Liver (tissue), 9 donors: ENCODE measurements around the gene WDR20. TPM values are rescaled to one million over a fixed set of nuclear protein-coding genes. Genes with fewer than 3 reads are reported as not detected.
A peak's percentile ranks its signal among the peaks of the same experiment; 100 is the strongest.

Experiments used
- DNase-seq: peaks from one replicate; pipeline ENCODE4 v3.0.0-alpha.2; 2017; ENCODE audit warnings: low spot score
- H3K27ac ChIP-seq, 2 donors: one replicate each; pipeline ENCODE4 v1.7.0; 2013; ENCODE audit warnings: inconsistent platforms in 2 of 2, low read length in 2 of 2, control low read depth in 1 of 2, low read depth in 1 of 2, mild to moderate bottlenecking in 1 of 2
- H3K27me3 ChIP-seq, 4 donors: one replicate each; pipeline versions ENCODE4 v1.6.1 to v1.7.0; 2013; ENCODE audit warnings: low read length in 3 of 4, inconsistent platforms in 1 of 4, mild to moderate bottlenecking in 1 of 4, moderate library complexity in 1 of 4; ENCODE audit not compliant: control insufficient read depth in 4 of 4, insufficient read depth in 4 of 4
- H3K36me3 ChIP-seq, 4 donors: one replicate each; pipeline versions ENCODE4 v1.6.1 to v1.7.0; 2013; ENCODE audit warnings: low read length in 3 of 4, mild to moderate bottlenecking in 3 of 4, low read depth in 1 of 4, moderate library complexity in 1 of 4; ENCODE audit not compliant: control insufficient read depth in 4 of 4, insufficient read depth in 3 of 4
- H3K4me1 ChIP-seq, 4 donors: one replicate each; pipeline versions ENCODE4 v1.6.1 to v1.7.0; 2013; ENCODE audit warnings: low read length in 3 of 4, mild to moderate bottlenecking in 3 of 4, moderate library complexity in 1 of 4; ENCODE audit not compliant: control insufficient read depth in 4 of 4, insufficient read depth in 4 of 4
- H3K4me3 ChIP-seq, 3 donors: one replicate each; pipeline versions ENCODE4 v1.6.1 to v1.7.0; 2013; ENCODE audit warnings: low read length in 3 of 3, control low read depth in 1 of 3, low read depth in 1 of 3, mild to moderate bottlenecking in 1 of 3
- H3K9ac ChIP-seq, 2 donors: one replicate each; pipeline ENCODE4 v1.7.0; 2013; ENCODE audit warnings: low read length in 2 of 2, mild to moderate bottlenecking in 2 of 2, moderate library complexity in 2 of 2, control low read depth in 1 of 2, low read depth in 1 of 2
- H3K9me3 ChIP-seq, 4 donors: one replicate each; pipeline versions ENCODE4 v1.6.1 to v1.7.0; 2013; ENCODE audit warnings: low read length in 3 of 4; ENCODE audit not compliant: control insufficient read depth in 4 of 4
- FOXA1 ChIP-seq: IDR thresholded peaks from 2 replicates; pipeline ENCODE4 v1.6.1; 2016; ENCODE audit warnings: antibody characterized with exemption
- NR2F2 ChIP-seq: IDR thresholded peaks from 2 replicates; pipeline ENCODE4 v1.6.1; 2016; ENCODE audit warnings: antibody characterized with exemption
- RAD21 ChIP-seq, 2 donors: IDR thresholded peaks; 2 replicates each; pipeline ENCODE4 v1.6.1; 2016; ENCODE audit warnings: antibody characterized with exemption in 2 of 2, mild to moderate bottlenecking in 2 of 2
- TAF1 ChIP-seq: conservative IDR thresholded peaks from 2 replicates; pipeline ENCODE4 v1.6.1; 2016; ENCODE audit warnings: antibody characterized with exemption, mild to moderate bottlenecking
- YY1 ChIP-seq: IDR thresholded peaks from 2 replicates; pipeline ENCODE4 v1.6.1; 2016; ENCODE audit warnings: antibody characterized with exemption, mild to moderate bottlenecking
- WGBS: extraction: QIAGEN DNeasy Blood & Tissue Kit; methylation state at CpG from one replicate; pipeline ENCODE4 v1.1.7; 2013; 5-methylcytosine and 5-hydroxymethylcytosine counted together
- polyA plus RNA-seq, 2 donors: library from polyadenylated mRNA; stranded (reverse) in 1 of 2; unstranded in 1 of 2; fragments of 200-250 nt in 1 of 2; fragments of >200 nt in 1 of 2; fragmentation: Nextera tagmentation in 1 of 2; extraction: Ambion mirVana in 1 of 2; gene quantifications; one replicate each; pipeline versions ENCODE4 v1.2.1 to v1.2.3, GENCODE V29; 2013 to 2015
- total RNA-seq, 2 donors: library from RNA; depleted of rRNA; stranded (reverse); fragments of >200 nt; gene quantifications; one replicate each; pipeline ENCODE4 v1.2.3, GENCODE V29; 2014
- TF ChIP-seq, protein P1 (sequence below): IDR thresholded peaks from 2 replicates; pipeline ENCODE4 v1.6.1; 2016; ENCODE audit warnings: antibody characterized with exemption, mild to moderate bottlenecking
- TF ChIP-seq, protein P2 (sequence below): fragments of 150-350 bp; IDR thresholded peaks from 2 replicates; pipeline ENCODE4 v1.5.1; 2017; ENCODE audit warnings: improper control_type of control experiment, low read depth, low read length; ENCODE audit not compliant: missing input control
- TF ChIP-seq, protein P3 (sequence below): IDR thresholded peaks from 2 replicates; pipeline ENCODE4 v1.6.1; 2016; ENCODE audit warnings: antibody characterized with exemption
- TF ChIP-seq, protein P4 (sequence below): IDR thresholded peaks from 2 replicates; pipeline ENCODE4 v1.6.1; 2016; ENCODE audit warnings: antibody characterized with exemption
- donor health status: healthy.
- donor health status: healthy.
- donor health status: healthy.
- donor health status: healthy.
- donor health status: healthy.

WDR20 gene
- total and polyA plus RNA-seq, 4 donors = 6.5 to 18.5 (median 11.0) TPM

DNA sequence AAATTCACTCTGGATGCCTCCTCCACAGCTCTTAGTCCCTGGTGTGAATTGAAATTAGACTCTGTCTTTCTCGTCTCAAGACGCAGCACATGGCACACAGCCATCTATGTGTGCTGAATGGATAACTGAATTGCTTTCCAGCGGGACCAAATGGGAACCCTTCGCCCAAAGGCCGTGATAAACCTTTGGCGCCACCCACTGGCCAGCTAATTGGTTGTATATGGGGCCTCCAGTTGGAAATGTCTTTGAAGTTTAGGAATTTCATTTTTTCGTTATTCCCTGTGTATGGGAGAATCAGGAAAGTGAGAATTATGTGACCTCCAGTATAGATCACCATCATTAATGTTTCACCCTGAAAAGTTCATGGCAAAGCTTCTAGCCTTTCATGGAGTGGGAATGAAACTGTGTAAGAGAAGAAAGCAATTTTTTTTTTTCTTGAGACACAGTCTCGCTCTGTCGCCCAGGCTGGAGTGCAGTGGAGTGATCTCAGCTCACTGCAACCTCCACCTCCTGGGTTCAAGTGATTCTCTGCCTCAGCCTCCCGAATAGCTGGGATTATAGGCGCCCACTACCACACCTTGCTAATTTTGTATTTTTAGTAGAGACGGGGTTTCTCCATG, 43.0 kb upstream of the WDR20 start:
- H3K27me3 ChIP-seq = no peaks in the 10 kb centered on the region
- no peak overlapping the region for H3K27ac ChIP-seq
- TF ChIP-seq FOXA1 (no peak), RAD21 (IDR thresholded peaks at IDR 0.05) (peak; percentile 97 to 98), YY1 (no peak)
- TF ChIP-seq, protein P1, sequence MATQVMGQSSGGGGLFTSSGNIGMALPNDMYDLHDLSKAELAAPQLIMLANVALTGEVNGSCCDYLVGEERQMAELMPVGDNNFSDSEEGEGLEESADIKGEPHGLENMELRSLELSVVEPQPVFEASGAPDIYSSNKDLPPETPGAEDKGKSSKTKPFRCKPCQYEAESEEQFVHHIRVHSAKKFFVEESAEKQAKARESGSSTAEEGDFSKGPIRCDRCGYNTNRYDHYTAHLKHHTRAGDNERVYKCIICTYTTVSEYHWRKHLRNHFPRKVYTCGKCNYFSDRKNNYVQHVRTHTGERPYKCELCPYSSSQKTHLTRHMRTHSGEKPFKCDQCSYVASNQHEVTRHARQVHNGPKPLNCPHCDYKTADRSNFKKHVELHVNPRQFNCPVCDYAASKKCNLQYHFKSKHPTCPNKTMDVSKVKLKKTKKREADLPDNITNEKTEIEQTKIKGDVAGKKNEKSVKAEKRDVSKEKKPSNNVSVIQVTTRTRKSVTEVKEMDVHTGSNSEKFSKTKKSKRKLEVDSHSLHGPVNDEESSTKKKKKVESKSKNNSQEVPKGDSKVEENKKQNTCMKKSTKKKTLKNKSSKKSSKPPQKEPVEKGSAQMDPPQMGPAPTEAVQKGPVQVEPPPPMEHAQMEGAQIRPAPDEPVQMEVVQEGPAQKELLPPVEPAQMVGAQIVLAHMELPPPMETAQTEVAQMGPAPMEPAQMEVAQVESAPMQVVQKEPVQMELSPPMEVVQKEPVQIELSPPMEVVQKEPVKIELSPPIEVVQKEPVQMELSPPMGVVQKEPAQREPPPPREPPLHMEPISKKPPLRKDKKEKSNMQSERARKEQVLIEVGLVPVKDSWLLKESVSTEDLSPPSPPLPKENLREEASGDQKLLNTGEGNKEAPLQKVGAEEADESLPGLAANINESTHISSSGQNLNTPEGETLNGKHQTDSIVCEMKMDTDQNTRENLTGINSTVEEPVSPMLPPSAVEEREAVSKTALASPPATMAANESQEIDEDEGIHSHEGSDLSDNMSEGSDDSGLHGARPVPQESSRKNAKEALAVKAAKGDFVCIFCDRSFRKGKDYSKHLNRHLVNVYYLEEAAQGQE = peak; percentile 19
- TF ChIP-seq, protein P2, sequence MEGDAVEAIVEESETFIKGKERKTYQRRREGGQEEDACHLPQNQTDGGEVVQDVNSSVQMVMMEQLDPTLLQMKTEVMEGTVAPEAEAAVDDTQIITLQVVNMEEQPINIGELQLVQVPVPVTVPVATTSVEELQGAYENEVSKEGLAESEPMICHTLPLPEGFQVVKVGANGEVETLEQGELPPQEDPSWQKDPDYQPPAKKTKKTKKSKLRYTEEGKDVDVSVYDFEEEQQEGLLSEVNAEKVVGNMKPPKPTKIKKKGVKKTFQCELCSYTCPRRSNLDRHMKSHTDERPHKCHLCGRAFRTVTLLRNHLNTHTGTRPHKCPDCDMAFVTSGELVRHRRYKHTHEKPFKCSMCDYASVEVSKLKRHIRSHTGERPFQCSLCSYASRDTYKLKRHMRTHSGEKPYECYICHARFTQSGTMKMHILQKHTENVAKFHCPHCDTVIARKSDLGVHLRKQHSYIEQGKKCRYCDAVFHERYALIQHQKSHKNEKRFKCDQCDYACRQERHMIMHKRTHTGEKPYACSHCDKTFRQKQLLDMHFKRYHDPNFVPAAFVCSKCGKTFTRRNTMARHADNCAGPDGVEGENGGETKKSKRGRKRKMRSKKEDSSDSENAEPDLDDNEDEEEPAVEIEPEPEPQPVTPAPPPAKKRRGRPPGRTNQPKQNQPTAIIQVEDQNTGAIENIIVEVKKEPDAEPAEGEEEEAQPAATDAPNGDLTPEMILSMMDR = peak; percentile 84
- peaks cover 0 to 6% (median 3%) of the 10 kb centered on the region in 4 donors for H3K4me1 ChIP-seq
- no peak overlapping the region for H3K4me3 ChIP-seq
- H3K36me3 ChIP-seq = no peaks in the 10 kb centered on the region
- WGBS = 35% methylated on average over 12 of the region's 12 CpGs
- DNase-seq = peak; percentile 87
- H3K9me3 ChIP-seq = no peaks in the 10 kb centered on the region
- H3K9ac ChIP-seq = no peak overlapping the region

DNA sequence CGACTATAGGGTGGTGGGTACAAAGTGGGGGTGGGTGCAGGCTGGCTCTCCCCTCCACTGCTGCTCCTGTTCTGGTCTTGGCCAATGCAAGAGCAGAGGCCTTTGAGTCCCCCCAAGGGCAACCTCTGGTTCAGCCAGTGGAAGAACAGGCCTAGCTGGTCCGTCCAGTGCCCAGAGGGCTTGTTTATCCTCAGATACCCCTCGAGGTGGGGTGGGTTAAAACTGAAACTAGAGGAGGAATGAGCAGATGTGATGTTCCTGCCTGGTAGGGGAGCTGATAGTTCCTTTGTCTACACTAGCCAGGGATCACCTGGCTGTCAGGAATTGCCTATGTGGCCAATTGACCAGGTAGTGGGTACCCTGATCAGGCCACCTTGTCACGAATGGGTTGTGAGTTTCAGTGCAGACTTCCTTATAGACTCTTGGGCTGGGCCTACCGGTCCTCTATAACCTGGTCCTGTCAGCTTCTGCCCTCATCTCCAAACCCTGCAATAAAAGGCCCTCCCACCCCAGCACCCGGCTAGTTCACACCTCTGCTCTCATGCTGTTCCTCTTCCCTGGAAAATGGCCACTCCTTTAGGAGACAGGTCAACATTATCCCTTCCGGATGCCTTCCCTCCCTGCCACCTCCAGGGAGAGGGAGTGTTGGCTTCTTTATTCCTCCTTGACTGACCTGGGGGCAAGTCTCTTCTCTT, 42.1 kb upstream of the WDR20 start:
- no peak for DNase-seq
- H3K4me3 ChIP-seq = no peak overlapping the region
- H3K36me3 ChIP-seq = no peaks in the 10 kb centered on the region
- H3K27me3 ChIP-seq = no peaks in the 10 kb centered on the region
- 74% methylated on average over 7 of the region's 7 CpGs for WGBS
- peaks cover 0 to 6% (median 3%) of the 10 kb centered on the region in 4 donors for H3K4me1 ChIP-seq
- no peak overlapping the region for H3K9ac ChIP-seq
- H3K9me3 ChIP-seq = no peaks in the 10 kb centered on the region
- TF ChIP-seq, protein P3, sequence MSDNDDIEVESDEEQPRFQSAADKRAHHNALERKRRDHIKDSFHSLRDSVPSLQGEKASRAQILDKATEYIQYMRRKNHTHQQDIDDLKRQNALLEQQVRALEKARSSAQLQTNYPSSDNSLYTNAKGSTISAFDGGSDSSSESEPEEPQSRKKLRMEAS = no peak
- TF ChIP-seq FOXA1 (no peak), NR2F2 (no peak), TAF1 (no peak)
- TF ChIP-seq, protein P4, sequence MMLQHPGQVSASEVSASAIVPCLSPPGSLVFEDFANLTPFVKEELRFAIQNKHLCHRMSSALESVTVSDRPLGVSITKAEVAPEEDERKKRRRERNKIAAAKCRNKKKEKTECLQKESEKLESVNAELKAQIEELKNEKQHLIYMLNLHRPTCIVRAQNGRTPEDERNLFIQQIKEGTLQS = no peak
- H3K27ac ChIP-seq = no peak overlapping the region
